ENCODE data around the gene SNIP1.
"Not testable (repeated sequence)": the region's sequence is repeated elsewhere in the genome, so short reads cannot be mapped to it uniquely, and the experiment has no call there.

Gene SNIP1

DNA sequence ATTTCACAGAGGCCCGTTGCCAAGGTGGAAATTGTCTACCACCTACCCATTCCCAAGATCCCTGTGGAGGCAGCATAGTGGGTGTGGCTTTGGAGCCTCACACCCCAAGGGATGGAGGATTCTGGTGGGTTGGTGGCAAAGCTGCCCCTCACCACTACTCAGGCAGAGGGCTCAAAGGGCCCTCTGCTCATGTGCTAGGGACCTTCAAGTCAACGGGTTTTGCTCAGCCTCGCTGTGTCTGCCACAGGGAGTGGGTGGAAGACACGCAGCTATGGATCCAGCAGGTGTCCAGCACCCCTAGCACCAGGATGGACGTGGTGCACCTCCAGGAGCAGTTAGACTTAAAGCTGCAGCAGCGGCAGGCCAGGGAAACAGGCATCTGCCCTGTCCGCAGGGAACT is 5.0 kb upstream of the SNIP1 start:
- FAIRE-seq: no peak

DNA sequence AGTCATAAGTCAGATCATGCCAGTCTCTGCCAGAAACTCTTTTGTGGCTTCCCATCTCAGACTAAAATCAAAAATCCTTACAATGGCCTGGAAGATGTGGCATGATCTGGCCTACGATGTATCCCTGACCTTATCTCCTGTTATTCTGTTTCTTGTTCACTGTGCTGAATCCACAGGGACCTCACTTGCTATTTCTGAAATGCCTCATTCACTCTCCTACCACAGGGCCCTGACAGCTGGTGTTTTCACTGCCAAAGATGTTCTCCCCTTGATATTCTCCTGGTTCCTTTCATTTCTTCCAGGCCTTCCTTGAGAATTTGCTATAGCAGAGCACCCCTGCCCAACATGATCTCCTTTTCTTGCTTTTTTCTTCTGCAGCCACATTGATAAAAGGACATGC is 4.3 kb upstream of the SNIP1 start:
- FAIRE-seq: no peak

DNA sequence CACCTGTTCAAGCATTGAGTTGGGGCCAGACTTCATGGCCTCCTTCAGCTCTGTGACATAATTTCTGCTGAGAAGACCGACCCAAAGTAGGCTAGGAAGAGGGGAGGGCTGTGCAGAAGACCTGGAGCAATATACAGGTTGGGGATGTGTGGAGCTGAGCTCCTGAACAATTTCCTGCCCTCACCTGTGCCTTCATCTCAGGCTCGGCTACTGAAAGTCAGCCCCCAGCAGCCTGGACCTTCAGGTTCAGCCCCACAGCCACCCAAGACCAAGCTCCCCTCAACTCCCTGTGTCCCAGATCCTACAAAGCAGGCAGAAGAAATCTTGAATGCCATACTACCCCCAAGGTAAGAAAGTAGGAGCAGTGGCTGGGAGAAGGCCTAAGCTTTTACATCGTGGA is 3.3 kb upstream of the SNIP1 start:
- no peak for FAIRE-seq

DNA sequence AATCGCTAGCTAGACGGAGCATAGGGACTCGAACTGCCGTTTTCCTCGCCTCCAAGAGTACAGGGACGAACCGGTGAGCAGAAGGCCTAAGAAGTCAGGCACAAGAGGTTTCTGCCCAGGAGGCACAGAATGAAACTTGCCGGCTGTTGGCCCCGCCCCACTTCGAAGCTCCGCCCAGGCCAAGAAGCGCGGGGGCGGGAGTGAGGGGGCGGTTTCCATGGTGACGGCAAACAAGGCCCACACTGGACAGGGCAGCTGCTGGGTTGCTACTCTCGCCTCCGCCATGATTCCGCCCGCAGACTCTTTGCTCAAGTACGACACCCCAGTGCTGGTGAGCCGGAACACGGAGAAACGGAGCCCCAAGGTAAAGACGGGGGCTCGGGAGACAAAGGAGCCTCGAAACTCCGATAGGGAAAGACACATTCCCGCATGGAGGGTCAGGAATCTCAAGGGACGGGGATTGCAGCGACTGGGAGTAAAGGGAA is 2.7 kb upstream of the SNIP1 start, which contains the start of gene DNALI1:
Gene DNALI1, plus strand, starts transcription at position 229 of the 485 bp plus-strand sequence. Its CDS starts 55 bp downstream, at position 284.
- no peak for FAIRE-seq

DNA sequence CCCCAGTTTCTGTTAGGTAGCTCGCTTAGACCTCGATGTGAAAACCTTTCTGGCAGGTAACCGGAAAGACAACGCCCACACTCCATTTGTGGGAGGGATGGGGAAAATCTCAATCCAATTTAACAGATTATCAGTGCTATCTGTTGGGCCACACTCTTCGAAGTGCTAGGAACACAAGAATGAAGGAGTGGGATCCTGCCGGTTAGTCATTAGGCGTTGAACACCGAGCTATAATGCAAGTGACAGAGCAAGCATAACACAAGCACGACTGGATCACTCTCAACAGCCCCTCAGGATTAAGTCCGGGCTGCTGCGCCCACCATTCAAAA is 531 bp downstream of the SNIP1 start:
- no peak for FAIRE-seq

DNA sequence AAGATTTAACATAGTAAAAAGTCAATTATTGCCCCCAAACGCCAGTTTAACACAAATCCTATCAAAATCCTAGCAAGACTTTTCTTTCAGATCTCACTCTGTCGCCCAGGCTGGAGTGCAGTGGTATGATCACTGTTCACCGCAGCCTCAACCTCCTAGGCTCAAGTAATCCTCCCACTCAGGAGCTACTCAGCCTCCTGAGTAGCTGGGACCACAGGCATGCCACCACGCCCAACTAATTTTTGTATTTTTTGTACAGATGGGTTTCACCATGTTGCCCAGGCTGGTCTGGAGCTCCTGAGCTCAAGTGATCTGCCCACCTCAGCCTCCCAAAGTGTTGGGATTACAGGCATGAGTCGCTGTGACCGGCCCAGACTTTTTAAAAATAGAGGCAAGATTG is 4.8 kb downstream of the SNIP1 start:
- FAIRE-seq: no peak

DNA sequence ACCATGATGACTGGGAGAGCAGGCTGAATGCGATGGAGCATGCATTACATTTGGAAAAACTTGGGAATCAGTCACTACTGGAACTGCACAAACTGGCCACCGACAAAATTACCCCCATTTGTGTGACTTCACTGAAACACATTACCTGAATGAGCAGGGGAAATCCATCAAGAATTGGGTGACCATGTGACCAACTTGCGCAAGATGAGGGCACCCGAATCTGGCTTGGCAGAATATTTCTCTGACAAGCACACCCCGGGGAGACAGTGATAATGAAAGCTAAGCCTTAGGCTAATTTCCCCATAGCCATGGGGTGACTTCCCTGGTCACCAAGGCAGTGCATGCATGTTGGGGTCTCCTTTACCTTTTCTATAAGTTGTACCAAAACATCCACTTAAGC is 9.1 kb downstream of the SNIP1 start:
- FAIRE-seq: no peak

DNA sequence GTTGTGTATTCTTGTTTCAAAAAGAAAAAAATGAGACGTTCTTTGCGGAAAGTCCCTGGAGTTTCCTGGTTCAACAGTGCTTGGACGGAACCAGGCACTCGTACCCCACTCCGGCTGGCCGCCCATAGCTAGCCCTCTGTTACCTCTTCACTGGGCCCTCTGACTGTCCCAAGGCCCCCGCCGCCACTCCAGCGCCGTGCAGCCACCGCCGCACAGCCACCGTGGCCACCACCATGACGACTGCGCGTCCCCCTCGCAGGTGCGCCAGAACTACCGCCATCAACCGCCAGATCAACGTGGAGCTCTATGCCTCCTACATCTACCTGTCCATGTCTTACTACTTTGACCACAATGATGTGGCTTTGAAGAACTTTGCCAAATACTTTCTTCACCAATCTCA is 9.6 kb downstream of the SNIP1 start:
- FAIRE-seq: no peak

DNA sequence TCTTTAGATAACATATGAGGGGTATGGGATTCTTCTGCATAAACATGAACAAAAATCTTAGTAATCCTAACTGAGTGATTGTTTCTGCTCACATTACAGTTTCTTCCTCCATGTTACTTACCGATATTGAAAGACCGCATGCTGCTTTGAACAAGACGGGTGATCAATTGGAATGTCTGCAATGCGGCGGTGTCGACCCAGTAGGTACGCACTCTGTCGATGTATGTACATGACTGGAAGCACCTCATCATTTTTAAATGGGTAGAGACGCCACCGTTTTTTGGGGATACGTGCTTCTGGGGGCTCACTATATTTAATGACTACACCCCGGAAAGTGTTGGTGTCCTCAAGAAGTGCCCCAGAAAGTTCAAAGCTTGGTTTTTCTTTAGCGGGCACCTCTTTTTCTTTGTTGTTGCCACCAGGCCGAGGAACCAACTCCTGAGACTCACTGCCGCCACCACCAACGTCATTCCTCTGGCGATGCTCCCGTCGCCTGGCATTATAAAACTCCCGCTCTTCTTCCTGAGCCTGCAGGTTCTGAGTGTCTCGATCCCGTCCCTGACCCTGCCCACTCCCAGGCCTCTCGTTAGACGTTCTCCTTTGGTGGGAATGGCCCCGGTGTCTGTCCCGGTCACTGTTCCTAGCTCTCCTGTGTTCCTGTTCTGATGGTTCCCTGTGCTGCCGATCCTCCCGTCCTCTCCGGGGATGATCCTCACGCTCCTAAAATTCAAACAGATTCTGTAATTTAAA is 13.9 kb downstream of the SNIP1 start:
- FAIRE-seq: no peak

DNA sequence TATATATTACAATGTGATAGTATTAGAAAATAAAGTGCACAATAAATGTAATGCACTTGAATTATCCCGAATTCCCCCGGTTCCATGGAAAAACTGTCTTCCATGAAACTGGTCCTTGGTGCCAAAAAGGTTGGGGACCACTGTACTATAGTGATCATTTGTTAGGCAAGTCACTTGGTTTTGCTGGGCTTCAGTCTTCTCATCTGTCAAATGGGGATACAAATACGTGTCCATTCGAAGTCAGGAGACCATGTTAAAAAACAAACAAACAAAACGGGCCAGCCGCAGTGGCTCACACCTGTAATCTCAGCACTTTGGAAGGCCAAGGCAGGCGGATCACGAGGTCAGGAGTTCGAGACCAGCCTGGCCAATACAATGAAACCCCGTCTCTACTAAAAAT is 14.9 kb downstream of the SNIP1 start:
- FAIRE-seq: not testable (repeated sequence)

DNA sequence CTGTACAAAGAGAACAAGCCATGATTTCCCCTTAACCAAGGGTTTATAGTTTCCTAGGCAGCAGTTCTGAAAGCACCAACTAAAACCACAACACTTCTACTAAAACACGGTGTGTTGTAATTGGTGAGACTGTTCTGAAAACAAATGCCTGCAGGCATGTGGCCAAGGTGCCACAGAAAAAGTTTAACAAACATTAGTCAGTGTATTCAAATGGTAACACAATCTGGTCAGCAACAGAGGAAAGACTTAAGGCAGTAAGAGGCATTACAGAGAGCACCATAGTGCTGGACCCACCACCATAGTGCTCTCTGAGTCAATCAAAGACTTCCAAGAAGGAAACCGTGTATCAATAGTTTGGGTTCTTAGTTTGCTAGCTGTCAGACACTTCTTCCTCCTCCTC is 16.7 kb downstream of the SNIP1 start:
- FAIRE-seq: no peak

DNA sequence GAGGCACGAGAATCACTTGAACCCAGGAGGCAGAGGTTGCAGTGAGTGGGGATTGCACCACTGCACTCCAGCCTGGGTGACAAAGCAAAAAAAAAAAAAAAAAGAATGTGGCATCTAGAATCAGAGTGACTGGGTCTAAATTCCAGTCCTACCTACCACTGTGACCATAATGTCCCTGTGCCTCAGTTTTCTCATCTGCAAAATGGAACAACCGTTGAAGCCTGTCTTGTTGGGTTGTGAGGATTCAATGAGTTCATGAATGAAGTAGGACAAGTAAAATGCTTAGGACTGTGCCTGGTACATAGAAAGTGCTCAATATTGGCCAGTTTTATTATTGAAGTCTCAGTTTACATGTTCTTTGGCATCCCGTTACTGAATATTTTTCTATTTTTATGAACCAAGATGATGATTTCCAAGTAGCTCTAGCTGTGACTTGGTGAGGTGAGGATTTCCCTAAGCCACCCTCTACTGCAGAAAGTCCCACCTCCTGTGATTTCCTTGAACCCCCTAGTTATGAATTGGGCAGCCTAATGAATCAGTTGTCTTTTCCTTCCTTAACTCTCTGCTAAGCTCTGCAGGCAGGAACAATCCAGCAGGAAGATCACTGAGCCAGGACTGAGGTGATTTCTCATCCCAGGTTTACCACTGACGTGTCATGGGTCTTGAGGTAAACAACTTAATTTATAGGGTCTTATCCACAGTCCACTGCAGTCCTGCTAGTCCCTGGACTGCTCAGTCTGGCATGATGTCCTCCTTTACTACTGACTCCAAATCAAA is 20.6 kb downstream of the SNIP1 start:
- FAIRE-seq: no peak

DNA sequence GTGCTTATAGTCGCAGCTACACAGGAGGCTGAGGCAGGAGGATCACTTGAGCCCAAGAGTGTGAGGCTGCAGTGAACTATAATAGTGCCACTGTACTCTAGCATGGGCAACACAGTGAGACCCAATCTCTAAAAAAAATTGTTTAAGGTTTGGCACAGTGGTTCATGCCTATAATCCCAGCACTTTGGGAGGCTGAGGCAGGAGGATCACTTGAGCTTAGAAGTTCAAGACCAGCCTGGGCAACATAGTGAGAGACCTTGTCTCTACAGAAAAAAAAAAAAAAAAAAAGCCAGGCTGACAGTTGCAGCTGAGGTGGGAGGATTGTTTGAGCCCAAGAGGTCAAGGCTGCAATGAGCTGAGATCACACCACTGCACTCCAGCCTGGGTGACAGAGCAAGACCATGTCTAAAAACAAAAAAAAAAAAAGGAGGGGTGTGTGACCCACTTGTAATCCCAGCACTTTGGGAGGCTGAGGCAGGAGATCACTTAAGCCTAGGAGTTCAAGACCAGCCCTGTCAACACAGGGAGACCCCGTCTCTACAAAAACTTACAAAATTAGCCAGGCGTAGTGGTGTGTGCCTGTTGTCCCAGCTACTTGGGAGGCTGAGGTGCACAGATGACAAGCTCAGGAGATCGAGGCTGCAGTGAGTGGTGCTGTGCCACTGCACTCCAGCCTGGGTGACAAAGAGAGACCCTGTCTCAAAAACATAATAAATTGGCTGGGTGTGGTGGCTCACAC is 21.5 kb downstream of the SNIP1 start:
- FAIRE-seq: not testable (repeated sequence)

DNA sequence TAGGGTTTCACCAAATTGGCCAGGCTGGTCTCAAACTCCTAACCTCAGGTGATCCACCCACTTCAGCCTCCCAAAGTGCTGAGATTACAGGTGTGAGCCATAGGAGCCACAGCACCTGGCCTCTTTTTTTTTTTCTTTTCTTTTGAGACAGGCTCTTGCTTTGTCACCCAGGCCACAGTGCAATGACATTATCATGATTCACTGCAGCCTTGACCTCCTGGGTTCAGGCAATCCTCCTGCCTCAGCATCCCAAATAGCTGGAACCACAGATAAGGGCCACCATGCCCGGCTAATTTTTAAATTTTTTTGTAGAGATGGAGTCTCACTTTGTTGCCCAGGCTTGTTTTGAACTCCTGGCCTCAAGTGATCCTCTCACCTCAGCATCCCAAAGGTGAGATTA is 24.2 kb downstream of the SNIP1 start:
- not testable (repeated sequence) for FAIRE-seq

DNA sequence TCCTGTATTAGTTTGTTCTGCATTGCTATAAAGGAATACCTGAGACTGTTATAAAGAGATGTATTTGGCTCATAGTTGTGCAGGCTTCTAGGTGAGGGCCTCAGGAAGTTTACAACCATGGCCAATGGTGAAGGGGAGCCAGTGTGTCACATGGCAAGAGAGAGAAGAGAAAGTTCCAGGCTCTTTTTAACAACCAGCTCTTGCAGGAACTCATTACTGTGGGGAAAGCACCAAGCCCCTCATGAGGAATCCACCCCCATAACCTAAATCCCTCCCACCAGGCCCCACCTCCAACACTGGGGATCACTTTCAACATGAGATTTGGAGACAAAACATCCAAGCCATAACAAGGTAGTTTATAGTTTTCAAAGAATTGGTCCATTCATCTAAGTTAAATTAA is 34.5 kb downstream of the SNIP1 start:
- no peak for FAIRE-seq

DNA sequence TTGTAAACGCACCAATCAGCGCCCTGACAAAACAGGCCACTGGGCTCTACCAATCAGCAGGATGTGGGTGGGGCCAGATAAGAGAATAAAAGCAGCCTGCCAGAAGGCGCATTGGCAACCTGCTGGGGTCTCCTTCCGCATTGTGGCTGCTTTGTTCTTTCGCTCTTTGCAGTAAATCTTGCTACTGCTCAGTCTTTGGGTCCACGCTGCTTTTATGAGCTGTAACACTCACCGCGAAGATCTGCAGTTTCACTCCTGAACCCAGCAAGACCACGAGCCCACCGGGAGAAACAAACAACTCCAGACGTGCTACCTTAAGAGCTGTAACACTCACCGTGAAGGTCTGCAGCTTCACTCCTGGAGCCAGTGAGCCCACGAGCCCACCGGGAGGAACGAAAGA is 35.2 kb downstream of the SNIP1 start:
- not testable (repeated sequence) for FAIRE-seq

DNA sequence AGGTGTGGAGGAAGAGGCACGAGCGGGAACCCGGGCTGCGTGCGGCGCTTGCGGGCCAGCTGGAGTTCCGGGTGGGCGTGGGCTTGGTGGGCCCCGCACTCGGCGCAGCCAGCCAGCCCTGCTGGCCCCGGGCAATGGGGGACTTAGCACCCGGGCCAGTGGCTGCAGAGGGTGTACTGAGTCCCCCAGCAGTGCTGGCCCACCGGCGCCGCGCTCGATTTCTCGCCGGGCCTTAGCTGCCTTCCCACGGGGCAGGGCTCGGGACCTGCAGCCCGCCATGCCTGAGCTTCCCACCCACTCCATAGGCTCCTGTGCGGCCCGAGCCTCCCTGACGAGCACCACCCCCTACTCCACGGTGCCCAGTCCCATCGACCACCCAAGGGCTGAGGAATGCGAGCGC is 35.9 kb downstream of the SNIP1 start:
- not testable (repeated sequence) for FAIRE-seq

DNA sequence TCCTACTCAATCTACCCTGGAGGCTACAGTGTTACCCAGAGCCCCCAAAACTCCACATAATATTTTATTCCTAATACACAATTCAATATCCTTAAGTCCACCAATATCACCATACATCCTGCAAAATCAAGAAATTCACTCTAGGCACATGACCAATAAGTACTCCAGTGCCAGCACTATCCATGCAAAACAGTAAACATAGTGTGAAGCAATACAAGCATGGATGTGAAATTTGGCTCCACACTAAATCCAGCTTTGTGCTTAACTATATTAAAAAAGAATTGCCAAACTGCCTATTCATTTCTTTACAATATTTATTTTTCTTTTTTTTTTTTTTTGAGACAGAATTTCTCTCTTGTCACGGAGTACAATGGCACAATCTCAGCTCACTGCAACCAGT is 36.5 kb downstream of the SNIP1 start:
- FAIRE-seq: no peak

DNA sequence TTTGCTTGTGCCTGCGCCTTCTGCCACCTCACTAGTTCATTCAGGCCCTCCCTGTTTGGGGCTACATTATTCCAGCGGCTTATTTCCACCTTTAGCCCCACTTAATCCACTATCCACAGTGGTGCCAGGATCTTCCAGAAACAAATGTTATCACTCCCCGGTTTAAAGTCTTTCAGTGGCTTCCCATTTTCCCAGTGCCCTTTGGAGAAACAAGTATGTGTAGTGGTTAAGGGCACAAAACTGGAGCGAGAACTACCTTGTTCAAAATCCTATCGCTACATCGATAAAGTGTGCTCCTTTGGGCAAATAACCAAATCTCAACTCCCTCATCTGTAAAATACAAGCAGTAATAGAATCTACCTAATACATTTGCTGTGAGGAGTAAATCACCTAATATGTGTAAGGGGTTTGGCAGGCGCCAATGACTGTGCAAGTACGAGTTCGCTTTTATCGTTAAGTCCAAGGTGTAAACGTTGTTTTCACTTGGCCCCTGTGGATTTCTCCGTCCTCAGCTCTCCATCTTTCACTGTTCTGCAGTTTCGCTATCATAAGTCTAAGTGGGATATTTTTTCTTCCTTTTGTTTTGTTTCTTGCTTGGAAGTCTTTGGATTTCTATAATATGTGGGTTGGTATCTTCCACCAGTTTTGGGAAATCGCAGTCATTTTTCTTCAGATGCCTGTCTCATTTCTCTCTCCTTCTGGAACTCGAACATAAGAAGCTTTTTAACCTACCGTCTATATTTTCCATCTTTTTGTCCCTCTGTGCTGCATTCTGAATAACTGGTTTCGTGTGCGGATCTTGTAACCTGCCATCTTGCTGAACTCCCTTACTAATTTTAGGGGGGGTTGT is 38.7 kb downstream of the SNIP1 start:
- no peak for FAIRE-seq

DNA sequence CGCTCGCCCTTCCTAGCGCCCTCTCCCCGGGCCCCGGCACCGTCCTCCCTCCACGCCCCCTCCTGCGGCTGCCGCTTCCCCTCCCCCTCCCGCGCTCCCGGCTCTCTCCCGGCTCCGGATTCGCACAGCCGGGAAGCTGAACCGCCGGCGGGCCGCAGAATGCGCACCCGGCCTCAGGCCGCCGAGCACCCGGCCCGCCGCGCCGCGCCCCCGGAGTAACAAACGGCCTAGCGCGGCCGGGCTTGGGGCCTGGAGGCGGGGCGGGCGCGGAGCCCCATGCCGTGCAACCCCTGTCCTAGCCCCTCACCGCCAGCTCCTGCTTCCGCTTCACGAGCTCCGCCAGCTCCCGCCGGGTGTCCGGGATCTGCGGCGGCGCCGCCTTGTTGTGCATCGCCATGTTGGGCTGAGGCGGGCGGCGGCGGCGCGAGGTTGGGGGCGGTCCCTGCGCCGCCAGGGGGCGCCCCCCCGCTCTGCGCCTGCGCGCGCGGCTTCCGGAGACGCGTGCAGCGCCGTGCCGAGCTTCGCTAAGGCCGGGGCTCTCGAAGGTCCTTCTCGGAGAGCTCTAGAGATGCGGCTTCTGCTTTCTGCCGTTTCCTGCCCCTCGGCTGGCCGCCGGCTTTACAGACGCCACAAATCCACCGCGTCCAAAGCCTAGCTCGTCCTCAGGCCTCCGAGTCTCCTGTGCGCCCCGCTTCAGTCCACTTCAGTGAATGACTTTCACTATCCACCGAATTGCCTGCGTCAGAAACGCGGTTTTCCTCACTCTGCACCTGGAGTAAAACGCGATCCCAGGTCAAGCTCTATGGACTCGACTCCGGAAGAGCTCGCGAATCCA is 39.5 kb downstream of the SNIP1 start, which contains the start of gene MEAF6:
Gene MEAF6, minus strand, starts transcription at position 417 of the 835 bp plus-strand sequence. Its CDS starts 20 bp downstream, at position 397.
- no peak for FAIRE-seq

DNA sequence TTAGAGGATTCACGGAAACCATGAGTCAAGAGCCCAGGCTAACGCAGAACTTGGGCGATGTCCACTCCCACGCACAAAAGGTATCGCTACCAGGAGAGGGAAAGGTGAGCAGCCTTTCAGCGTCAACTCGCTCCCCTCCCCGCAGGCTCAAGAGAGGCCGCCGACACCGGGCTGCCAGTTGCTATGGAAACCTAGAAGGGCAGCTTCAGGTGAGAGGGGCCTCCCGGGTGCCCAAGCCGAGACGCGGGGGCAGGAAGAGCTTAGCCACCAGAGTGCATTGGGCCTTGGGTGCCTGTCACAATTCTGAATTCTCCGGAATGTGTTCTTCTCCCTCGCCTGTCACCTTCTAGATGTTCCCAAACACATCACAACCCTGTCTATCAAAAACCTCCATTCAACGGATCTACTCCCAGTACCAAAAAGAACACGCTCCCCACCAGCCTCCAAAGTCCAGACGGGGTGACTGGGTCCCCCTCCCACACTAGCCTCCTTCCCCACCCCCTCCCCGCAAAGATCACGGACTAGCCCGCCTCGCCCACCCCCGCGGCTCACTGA is 40.2 kb downstream of the SNIP1 start:
- no peak for FAIRE-seq
